WTC11 (cell line): Measurements from ENCODE around the gene NR3C2. TPM values are rescaled to one million over a fixed set of nuclear protein-coding genes. Genes with fewer than 3 reads are reported as not detected.

Experiments used
- ATAC-seq: fragments of 200-7000 bp; cut with Tn5 transposase; 2 replicates; pipeline ENCODE4 v1.10.0; 2021; ENCODE audit warnings: mild to moderate bottlenecking, moderate library complexity
- CTCF ChIA-PET: fragments of 300-600 bp; sonication (Branson Sonifier 250); formaldehyde crosslinking; loops from one replicate; lab custom pipeline; 2021; ENCODE audit warnings: antibody characterized with exemption; lab: Charles Lee
- POLR2A ChIA-PET: fragments of 350-600 bp; sonication (Branson Sonifier 250); formaldehyde crosslinking; loops from one replicate; lab custom pipeline; 2021; ENCODE audit warnings: antibody characterized with exemption; lab: Charles Lee
- DNase-seq: peaks from one replicate; pipeline ENCODE4 v3.0.0; 2021; ENCODE audit warnings: low spot score
- H3K27ac Mint-ChIP-seq: 2 replicates; pipeline ENCODE4 v1.8.0; 2021; ENCODE audit warnings: mixed read lengths
- H3K27me3 Mint-ChIP-seq: 2 replicates; pipeline ENCODE4 v1.8.0; 2021; ENCODE audit warnings: low read depth, mild to moderate bottlenecking, moderate library complexity, mixed read lengths
- H3K36me3 Mint-ChIP-seq: 2 replicates; pipeline ENCODE4 v1.8.0; 2021; ENCODE audit warnings: mixed read lengths
- H3K4me1 Mint-ChIP-seq: 2 replicates; pipeline ENCODE4 v1.8.0; 2022; ENCODE audit warnings: mixed read lengths
- H3K4me3 Mint-ChIP-seq: 2 replicates; pipeline ENCODE4 v1.8.0; 2021; ENCODE audit warnings: mild to moderate bottlenecking, moderate library complexity, mixed read lengths
- H3K9me3 Mint-ChIP-seq: 2 replicates; pipeline ENCODE4 v1.8.0; 2021; ENCODE audit warnings: mixed read lengths
- ATF1 ChIP-seq: sonication (generic); formaldehyde crosslinking; IDR thresholded peaks from 2 replicates; pipeline ENCODE4 v1.8.1; 2023; ENCODE audit warnings: mild to moderate bottlenecking, moderate library complexity, missing genetic modification reagents
- ATF3 ChIP-seq: sonication (generic); formaldehyde crosslinking; conservative IDR thresholded peaks from 2 replicates; pipeline ENCODE4 v1.8.1; 2022; ENCODE audit warnings: mild to moderate bottlenecking, missing genetic modification reagents
- CBFB ChIP-seq: sonication (generic); formaldehyde crosslinking; IDR thresholded peaks from 2 replicates; pipeline ENCODE4 v1.8.1; 2022; ENCODE audit warnings: mild to moderate bottlenecking, low read depth, missing genetic modification reagents
- CREB1 ChIP-seq: sonication (generic); formaldehyde crosslinking; IDR thresholded peaks from 2 replicates; pipeline ENCODE4 v1.8.0; 2023; ENCODE audit warnings: mild to moderate bottlenecking, missing genetic modification reagents
- E2F5 ChIP-seq: sonication (generic); formaldehyde crosslinking; IDR thresholded peaks from 2 replicates; pipeline ENCODE4 v1.8.1; 2022; ENCODE audit warnings: mild to moderate bottlenecking, moderate library complexity, missing genetic modification reagents
- EMX1 ChIP-seq: fragments of 250-450 bp; sonication (Bioruptor Pico); IDR thresholded peaks from 2 replicates; pipeline ENCODE4 v1.8.0; 2021; ENCODE audit warnings: mild to moderate bottlenecking
- FOXP4 ChIP-seq: sonication (generic); formaldehyde crosslinking; IDR thresholded peaks from 2 replicates; pipeline ENCODE4 v1.8.0; 2022; ENCODE audit warnings: mild to moderate bottlenecking, missing genetic modification reagents
- JUN ChIP-seq: sonication (generic); formaldehyde crosslinking; IDR thresholded peaks from 2 replicates; pipeline ENCODE4 v1.8.0; 2023; ENCODE audit warnings: mild to moderate bottlenecking, missing genetic modification reagents
- STAT6 ChIP-seq: sonication (generic); formaldehyde crosslinking; conservative IDR thresholded peaks from 2 replicates; pipeline ENCODE4 v1.8.1; 2023; ENCODE audit warnings: mild to moderate bottlenecking, low read depth, missing genetic modification reagents, moderate library complexity
- TP53 ChIP-seq: sonication (generic); formaldehyde crosslinking; IDR thresholded peaks from 2 replicates; pipeline ENCODE4 v1.8.1; 2023; ENCODE audit warnings: mild to moderate bottlenecking, missing genetic modification reagents
- ZMAT4 ChIP-seq: fragments of 250-450 bp; sonication (Bioruptor Pico); IDR thresholded peaks from 2 replicates; pipeline ENCODE4 v1.9.0; 2021; ENCODE audit warnings: mild to moderate bottlenecking
- ZNF416 ChIP-seq: fragments of 250-450 bp; sonication (Bioruptor Pico); IDR thresholded peaks from 2 replicates; pipeline ENCODE4 v1.9.0; 2021; ENCODE audit warnings: mild to moderate bottlenecking, inconsistent platforms
- total RNA-seq: library from RNA; stranded (reverse); gene quantifications from 3 replicates; pipeline ENCODE4 v1.2.3, GENCODE V29; 2021
- TF ChIP-seq, protein P1 (sequence below): sonication (generic); formaldehyde crosslinking; IDR thresholded peaks from 2 replicates; pipeline ENCODE4 v1.8.1; 2022; ENCODE audit warnings: missing genetic modification reagents, borderline replicate concordance
- TF ChIP-seq, protein P2 (sequence below): fragments of 250-450 bp; sonication (Bioruptor Pico); IDR thresholded peaks from 2 replicates; pipeline ENCODE4 v1.8.0; 2021; ENCODE audit warnings: mild to moderate bottlenecking
- TF ChIP-seq, protein P3 (sequence below): sonication (generic); formaldehyde crosslinking; IDR thresholded peaks from 2 replicates; pipeline ENCODE4 v1.8.0; 2022; ENCODE audit warnings: mild to moderate bottlenecking, missing genetic modification reagents

NR3C2 gene
- total RNA-seq, 1 experiment from 2014 or later: 2.8 TPM

DNA sequence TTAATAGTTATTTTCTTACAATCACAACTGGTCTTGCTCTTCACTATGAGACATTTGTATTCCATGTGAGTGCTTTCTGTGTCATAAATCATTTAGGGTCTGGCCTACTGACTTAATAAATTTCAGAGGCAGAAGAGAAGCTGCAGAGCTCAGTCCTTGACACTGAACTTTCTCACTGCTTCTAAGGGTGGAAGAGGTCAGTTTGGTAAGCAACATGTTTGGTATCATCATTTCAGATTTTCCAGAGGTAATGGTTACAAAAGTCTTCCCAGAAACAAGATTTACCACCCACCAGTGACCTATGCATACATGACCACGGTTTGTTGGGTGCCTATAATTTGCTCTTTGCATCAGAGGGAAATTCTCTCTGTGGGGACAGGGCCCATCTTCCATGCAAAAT lies 148.6 kb downstream of the NR3C2 start:
- no peak for ATAC-seq
- Mint-ChIP-seq H3K27me3 (no peaks in the 10 kb centered on the region), H3K9me3 (peaks cover 20% of the 10 kb centered on the region), H3K4me1 (peaks cover 7% of the 10 kb centered on the region), H3K4me3 (no peak overlapping the region), H3K27ac (no peak overlapping the region), H3K36me3 (peaks cover 8% of the 10 kb centered on the region)
- ChIA-PET POLR2A (no interaction called here), CTCF (no interaction called here)
- no peak for DNase-seq
- no peak for TF ChIP-seq ATF3 (CRISPR knock-in tag)

DNA sequence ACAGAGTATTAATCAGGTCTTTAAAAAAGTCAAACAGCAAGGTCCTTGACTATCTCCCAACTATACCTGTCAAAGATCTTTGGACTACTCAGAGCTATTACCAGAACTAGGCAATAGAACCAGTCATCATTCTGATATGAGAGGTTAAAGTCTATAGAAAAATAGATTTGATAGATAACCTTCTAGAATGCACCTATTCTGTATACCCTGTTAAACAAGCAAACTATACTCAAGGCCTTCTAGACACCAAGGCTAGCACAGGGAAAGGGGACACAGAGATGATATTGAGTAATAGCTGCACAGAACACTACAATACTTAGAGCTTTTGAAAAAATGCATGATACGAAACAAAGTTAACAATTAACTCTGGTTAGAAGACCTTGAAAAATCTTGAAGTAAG lies 149.5 kb downstream of the NR3C2 start:
- peaks cover 7% of the 10 kb centered on the region for H3K4me1 Mint-ChIP-seq
- no peaks in the 10 kb centered on the region for H3K27me3 Mint-ChIP-seq
- ATAC-seq (no peak), DNase-seq (no peak)
- peaks cover 13% of the 10 kb centered on the region; the same call in 1 of the 2 replicates for H3K9me3 Mint-ChIP-seq
- no peaks in the 10 kb centered on the region for H3K36me3 Mint-ChIP-seq
- no peak overlapping the region for H3K4me3 Mint-ChIP-seq
- ChIA-PET POLR2A (no interaction called here), CTCF (no interaction called here)
- TF ChIP-seq, protein P1, sequence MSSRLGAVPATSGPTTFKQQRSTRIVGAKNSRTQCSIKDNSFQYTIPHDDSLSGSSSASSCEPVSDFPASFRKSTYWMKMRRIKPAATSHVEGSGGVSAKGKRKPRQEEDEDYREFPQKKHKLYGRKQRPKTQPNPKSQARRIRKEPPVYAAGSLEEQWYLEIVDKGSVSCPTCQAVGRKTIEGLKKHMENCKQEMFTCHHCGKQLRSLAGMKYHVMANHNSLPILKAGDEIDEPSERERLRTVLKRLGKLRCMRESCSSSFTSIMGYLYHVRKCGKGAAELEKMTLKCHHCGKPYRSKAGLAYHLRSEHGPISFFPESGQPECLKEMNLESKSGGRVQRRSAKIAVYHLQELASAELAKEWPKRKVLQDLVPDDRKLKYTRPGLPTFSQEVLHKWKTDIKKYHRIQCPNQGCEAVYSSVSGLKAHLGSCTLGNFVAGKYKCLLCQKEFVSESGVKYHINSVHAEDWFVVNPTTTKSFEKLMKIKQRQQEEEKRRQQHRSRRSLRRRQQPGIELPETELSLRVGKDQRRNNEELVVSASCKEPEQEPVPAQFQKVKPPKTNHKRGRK (CRISPR knock-in tag): no peak
- TF ChIP-seq, protein P2, sequence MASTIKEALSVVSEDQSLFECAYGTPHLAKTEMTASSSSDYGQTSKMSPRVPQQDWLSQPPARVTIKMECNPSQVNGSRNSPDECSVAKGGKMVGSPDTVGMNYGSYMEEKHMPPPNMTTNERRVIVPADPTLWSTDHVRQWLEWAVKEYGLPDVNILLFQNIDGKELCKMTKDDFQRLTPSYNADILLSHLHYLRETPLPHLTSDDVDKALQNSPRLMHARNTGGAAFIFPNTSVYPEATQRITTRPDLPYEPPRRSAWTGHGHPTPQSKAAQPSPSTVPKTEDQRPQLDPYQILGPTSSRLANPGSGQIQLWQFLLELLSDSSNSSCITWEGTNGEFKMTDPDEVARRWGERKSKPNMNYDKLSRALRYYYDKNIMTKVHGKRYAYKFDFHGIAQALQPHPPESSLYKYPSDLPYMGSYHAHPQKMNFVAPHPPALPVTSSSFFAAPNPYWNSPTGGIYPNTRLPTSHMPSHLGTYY (CRISPR knock-in tag): no peak
- TF ChIP-seq CBFB (CRISPR knock-in tag) (no peak), FOXP4 (no peak), ATF1 (CRISPR knock-in tag) (no peak), ZMAT4 (no peak), STAT6 (no peak), CREB1 (CRISPR knock-in tag) (no peak), JUN (CRISPR knock-in tag) (no peak), TP53 (CRISPR knock-in tag) (no peak), ZNF416 (CRISPR knock-in tag) (no peak), EMX1 (no peak), E2F5 (CRISPR knock-in tag) (no peak)
- TF ChIP-seq, protein P3, sequence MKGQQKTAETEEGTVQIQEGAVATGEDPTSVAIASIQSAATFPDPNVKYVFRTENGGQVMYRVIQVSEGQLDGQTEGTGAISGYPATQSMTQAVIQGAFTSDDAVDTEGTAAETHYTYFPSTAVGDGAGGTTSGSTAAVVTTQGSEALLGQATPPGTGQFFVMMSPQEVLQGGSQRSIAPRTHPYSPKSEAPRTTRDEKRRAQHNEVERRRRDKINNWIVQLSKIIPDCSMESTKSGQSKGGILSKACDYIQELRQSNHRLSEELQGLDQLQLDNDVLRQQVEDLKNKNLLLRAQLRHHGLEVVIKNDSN: no peak
- H3K27ac Mint-ChIP-seq: no peak overlapping the region
